GM18867 (cell line): ENCODE data around the gene LRP2.
"Not testable (repeated sequence)": the region's sequence is repeated elsewhere in the genome, so short reads cannot be mapped to it uniquely, and the experiment has no call there.

Experiments used
- ATAC-seq: cut with Tn5 transposase; IDR thresholded peaks from one replicate; pipeline ENCODE4 v1.9.1; 2021; ENCODE audit warnings: mild to moderate bottlenecking, moderate library complexity; ENCODE audit not compliant: unreplicated experiment

The LRP2 gene

DNA sequence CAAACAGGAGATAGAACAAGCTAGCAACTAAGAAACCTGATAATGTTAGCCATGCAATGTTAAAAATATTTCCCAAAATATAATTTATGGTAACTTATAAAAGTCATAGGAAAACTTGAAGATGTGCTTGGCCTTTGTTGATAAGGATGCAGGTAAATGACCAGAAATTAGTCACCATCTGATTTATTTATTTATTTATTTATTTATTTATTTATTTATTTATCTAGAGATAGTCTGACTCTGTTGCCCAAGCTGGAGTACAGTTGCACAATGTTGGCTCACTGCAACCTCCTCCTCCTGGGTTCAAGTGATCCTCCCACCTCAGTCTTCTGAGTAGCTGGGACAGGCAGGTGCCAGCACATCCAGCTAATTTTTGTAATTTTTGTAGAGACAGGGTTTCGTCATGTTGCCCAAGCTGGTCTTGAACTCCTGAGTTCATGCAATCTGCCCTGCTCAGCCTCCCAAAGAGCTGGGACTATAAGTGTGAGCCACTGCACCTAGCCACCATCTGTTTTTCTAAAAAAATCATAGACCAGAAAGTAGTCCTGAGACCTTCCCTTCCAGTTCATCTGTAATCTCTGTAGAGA lies 183.4 kb downstream of the LRP2 start:
- ATAC-seq, result no peak

DNA sequence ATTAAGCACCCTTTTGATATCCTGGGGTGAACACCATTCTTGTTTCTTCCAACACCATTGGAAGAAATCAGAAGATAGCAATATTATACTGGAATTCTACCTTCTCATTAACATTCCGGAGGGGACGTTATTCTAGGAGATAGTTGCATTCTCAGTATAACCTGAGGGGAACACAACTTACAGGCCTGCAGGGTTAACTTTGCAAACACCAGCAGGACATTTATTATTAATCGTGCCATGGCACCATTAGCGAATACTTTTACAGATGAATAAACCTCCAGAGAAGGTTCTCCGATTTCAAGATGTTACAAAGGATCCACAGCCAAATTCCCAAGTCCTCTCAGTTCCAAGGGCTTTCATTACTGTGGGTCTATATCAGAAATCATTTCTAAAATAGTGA lies 184.0 kb downstream of the LRP2 start:
- no peak for ATAC-seq

DNA sequence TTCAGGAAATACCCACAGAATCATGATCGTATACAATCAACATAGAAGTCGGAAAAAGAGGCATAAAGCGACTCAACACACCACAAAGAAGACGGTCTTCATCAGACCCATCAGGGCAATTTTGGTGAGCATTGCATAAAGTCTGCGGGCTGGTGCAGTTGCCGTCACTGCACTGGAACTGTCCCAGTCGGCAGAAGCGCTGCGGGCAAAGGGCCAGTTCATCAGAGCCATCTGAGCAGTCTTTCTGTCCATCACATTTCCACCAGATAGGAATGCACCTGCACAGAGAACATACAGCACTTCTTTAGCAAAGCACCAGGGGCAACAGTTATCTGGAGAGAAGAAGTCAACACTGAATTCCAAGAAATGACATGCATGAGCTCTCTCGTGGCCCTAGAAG lies 187.2 kb downstream of the LRP2 start:
- ATAC-seq, result no peak

DNA sequence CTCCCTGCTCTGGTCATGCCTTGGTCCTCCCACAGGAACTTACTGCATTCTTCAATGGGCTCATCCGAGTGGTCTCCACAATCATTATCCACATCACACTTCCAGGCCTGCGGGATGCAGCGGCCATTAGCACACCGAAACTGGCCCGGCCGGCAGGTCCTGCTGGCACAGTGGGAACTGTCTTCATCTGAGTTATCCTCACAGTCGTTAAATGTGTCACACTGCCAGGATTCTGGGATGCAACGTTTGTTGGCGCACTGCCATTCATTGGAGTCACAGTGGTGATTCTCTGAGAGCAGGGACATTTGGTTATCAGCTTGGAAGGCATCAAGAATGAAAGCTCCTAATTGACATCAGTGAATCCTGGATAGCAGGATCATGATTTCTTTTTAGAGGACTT lies 188.5 kb downstream of the LRP2 start:
- ATAC-seq, result no peak

DNA sequence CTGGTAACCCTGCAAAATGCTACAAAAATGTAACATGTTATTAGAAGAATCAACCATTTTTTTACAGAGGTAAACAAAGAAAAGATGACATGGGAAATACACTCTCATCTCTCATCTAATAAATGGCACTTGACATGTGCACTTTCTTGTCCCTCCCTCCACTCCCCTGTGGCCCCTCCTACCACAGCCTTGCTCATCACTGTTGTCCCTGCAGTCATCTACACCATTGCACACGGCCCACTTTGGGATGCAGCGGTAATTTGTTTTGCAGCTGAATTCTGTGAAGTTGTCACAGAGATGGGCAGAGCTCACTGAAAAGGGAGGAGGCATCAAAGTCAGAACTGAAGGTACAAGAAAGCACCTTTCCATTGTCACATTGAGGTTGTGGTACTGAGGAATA lies 189.4 kb downstream of the LRP2 start:
- ATAC-seq, result no peak

DNA sequence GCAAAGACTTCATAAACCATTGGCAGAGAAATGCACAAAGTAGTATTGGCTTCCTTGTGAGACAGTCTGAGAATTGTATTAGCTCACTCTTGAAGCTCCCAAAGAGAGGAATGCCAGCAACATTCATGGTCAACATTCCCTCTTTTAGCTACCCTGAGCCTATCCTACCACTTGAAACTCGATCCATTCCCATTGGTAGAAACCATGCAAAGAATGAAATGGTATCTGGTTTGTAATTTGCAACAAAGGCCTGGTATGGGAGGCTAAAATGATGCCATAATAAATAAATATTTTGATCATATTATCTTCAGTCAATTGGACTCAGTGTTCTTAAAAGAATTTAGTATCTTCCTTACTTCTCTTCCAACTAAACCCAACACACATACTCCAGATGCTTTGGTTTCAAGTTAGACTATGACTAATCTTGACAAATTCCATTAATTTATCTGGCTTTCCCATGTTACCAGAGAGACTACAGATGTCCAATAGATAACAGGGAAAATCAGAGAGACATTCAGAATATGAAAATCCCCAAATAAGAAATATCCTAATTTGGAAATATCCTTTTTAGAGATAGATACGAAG lies 190.1 kb downstream of the LRP2 start:
- ATAC-seq, result no peak

DNA sequence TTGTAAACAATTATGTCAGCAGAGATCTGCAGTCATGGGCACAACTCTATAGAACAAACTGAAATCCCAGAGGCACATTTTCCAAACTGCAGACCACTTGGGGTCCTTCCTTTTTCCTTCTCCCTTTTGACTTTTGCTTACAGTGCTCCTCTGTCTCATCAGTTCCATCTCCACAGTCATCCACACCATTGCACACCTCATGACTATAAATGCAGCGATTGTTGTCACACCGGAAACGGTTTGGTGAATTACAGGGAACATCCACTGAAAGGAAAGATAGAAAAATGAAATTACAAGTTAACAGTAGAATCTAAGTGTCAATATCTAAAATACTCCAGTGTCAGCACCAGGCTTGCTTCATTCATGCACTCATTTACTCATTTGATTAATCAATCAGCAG lies 196.5 kb downstream of the LRP2 start:
- no peak for ATAC-seq

DNA sequence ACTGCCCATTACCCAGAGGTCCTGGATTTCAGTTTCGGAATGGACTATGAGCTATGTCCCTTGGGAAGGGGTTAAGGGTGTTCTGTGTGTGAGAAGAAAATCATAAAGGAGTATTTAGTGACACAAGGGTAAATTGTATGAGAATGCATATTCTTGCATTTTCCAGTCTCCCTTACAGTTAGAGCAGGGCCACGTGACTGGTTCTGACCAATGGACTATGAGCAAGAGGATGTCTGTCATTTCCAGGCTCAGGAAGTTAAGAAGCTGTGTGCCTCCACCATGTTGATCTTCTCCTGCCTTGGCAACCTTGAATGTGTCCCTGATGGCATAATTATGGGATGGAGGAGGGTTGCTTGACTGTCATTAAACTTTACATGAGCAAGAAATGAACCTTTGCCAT lies 198.0 kb downstream of the LRP2 start:
- no peak for ATAC-seq

DNA sequence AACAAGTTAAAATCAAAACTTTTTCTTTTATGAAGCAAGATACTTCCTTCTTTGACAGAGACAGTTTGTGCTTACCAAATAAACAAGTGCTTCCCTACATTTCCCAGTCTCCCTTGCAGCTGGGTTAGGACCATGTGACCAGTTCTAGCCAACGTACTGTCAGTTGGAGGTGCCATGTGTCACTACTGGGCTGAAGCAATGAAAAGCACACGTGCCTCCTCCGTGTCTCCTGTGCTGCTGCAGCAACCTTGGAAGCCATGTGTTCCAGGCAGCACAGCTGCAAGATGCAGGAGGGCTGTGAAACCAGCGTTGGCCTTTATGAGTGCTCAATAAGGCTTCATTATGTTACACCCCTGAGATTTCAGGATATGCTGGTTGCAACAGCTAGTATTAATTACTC lies 199.7 kb downstream of the LRP2 start:
- ATAC-seq, result no peak

DNA sequence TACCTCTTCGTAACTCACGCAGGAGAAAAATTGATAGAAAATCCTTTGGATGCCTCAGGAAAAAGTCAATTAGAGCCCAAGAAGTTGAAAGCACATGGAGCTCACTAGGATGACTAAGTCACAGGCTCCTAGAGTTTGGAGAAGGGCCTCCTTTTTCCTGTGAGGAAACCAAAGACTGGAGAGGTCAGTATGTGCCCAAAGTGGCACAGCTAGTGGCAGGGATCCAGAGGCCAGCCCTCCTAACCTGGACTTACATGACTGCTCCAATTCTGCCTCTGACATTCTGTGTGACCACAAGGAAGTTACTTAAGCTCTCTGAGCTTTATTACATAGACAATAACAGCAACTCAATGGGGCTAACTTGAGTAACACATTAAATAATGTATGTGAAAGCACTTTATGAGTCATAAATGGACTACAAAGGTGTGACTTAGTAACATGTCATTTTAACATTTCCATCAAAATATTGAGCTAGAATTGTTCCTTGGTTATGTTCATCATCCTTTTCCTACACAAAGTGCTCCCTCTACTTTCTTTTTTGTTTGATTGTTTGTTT lies 201.3 kb downstream of the LRP2 start:
- ATAC-seq, result no peak

DNA sequence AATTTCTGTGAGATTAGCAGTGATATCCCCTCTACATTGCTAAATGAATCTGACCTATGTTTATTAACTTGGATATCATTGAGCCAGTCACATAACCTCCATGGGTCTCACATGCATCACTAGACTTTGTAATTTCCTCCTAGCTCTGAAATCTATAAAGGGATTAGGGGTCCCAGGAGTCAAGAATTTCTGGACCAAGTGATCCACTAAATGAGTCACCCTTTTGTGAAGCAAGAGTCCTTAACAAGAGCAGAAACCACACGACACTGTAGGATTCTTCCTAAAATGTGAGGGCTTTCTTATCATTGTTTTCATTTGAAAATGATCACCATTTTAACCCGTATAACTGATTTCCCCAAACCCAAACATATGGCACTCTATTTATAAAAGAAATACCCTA lies 202.6 kb downstream of the LRP2 start:
- ATAC-seq, result no peak

DNA sequence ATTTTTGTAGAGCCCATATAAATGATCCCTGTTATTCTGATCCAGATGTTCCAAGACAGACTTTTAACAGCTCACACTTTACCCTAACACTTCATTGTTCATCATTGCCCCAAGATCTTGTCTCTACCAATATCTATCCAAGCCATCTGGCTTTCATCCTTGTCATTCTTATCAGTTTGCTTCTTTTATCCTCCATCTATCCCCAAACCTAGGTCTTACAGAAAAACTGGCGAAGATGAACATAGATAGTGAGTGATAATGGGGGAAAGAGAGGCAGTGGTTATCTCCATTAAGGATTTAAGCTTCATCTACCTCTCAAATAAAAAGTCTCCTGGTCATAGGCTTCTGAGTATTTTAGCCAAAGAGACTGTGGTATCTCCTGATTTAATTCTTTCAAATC lies 203.5 kb downstream of the LRP2 start:
- ATAC-seq, result no peak

DNA sequence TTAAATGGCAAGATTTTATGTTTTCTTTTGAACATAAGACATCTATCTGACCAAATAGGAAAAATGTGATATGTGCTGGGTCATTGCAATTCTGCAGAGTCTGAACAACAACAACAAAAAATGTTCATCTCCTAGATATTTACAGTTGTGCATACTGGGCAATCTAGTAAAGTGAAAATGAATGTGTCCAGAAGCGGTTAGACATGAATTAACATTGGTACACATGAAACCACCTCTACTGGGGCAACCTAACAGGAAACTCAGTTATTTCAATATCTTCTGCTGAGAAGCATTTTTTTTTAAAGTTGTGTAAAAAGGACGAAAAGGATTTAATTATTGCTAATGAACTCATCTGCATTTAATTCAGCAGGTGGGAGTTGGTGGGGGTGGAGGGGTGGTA lies 216.1 kb downstream of the LRP2 start:
- peak; percentile 65 for ATAC-seq

DNA sequence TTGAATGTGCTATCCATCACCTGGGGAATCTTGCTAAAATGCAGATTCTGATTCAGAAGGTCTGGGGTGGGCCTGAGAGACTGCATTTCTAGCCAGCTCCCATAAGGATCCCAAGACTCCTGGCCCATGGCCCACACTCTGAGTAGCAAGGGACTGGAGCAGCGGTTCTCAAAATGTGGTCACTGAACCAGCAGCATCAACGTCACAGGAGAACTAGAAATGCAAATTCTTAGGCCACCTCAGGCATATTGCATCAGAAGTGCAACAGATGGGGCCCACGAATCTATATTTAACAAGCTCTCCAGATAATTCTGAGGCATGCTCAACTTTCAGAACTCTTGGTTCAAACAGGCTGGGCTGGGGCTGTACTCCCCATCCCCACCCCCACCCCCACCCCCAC lies 218.3 kb downstream of the LRP2 start:
- no peak for ATAC-seq

DNA sequence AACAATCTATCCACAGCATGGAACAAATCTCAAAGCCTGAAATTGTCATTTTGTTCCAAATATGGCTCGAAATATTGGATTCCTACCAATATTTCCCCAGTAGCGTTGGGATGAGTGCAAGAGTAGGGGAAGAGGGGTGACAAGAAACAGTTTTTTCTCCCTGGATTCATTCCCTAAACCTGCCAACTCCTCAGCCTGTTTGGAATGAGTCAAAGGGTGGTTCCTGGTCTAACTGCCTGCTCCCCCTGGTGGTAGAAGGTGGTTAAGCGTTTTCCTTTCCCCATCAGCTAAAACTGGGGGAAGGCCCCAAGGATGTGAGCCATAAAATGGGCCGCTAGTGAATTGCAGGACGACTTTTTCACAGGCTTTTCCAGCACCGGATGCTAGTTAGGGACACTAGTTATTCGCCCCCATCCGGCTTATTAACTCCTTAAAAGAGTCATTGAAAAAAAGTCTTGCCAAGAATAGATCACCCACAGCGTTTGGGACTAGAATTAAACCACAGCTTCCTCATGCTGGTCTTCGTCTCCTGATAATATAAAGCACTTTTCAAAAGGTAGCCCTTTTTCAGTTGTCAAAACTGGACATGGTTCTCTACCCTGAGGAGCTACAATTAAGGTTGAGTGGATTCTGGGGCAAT lies 220.5 kb downstream of the LRP2 start:
- no peak for ATAC-seq

DNA sequence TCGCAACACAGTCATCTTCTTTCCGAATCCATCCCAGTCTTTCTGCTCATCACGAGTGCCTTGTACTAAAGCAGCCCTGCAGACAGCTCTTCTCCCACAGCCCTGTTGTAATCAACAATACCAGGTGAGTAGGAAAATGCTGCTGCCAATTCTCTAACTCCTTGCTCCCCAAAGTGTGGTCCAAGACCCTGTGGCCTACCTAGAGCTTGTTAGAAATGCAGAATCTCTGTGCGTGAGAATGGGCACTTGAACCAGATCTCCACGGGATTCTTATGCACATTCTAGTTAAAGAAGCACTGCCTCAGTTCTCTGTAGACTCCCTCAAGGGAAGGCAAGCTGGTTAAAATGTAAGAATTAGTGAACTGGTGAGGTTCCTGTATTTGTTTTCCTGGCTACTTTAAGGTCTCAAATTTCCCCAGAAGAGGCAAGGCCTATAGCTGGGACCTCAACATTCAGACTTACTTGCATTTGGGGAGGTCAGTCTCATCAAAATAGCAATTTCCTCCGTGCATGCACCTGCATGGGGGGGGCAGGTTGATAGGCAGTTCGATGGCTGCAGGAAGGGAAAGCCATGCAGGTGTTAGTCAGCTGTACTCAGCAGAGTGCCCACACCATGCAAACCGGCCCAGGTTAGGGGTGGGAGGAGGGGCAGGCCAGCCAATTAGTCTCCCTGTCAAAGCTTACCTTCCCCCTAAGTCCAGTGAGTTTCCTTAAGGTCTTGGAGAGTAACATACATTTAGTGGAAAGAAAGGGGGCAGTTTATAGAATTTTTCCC lies 222.2 kb downstream of the LRP2 start:
- ATAC-seq, result no peak

DNA sequence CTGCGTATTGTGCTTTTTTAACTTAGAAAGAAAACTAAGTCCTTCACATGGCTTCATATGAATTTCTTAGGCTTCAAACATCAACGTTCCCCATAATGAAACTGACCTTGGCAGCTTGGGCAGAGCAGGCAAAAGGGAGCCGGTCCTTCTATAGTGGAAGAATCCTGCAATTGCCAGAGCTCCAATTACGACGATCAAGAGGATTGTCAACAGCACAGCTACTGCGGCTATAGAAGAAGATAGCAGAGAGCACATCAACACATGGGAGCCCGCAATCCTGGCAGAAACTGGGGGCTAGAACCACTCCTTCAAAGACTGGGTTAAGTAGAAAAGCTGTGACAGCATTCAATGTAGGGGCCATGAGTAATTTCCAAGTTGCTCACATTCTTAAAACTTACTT lies 223.2 kb downstream of the LRP2 start:
- no peak for ATAC-seq

DNA sequence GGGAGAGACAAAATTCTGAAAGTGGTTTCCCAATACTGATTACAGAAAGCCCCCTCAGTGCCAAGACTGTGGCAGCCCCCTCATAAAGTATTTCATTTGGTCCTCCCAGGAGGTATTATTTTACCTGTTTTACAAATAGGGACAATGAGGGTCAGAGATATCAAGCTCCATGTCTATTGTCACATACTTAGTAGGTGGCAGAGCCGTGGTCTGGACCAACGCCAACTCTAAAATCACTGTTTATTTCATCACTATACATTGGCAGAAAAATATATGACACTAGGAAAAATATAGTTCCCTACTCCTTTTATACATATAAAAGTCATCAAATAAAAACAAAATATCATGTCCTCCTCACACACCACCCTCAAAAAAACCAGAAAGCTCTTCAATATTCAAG lies 224.4 kb downstream of the LRP2 start:
- no peak for ATAC-seq

DNA sequence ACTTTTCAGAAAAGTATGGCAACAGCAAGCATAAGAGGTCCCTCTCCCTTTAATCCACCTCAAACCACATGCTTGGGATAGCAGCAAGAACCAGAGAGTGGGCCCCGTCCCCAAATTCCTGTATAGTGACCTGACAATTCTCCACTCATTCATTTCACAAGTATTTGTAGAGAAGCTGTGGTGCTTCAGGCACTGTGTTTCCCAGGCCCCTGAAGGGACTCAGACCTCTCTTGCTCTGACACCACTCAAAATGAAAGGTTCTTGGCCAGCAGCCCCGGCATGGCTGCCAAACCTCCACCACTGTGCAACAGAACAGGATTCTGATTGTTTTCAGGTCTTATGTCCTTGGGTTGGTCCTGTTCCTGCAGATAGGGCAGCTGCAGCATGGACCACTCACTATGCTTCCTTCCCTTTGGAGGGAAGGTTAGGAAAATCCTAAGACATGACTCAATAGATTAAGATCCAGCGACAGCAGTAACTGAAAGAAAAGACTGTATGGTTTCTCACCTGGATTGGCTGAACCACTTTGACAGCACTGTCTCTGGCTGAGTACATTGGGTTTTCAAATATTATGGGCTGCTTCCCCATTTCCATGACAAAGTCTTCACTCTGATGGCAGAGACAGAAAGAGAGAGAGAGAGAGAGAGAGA lies 225.3 kb downstream of the LRP2 start:
- ATAC-seq, result no peak

DNA sequence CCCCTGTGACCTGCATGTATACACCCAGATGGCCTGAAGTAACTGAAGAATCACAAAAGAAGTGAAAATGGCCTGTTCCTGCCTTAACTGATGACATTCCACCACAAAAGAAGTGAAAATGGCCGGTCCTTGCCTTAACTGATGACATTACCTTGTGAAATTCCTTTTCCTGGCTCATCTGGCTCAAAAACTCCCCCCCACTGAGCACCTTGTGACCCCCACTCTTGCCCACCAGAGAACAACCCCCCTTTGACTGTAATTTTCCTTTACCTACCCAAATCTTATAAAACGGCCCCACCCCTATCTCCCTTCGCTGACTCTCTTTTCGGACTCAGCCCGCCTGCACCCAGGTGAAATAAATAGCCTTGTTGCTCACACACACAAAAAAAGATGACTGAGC lies 225.9 kb downstream of the LRP2 start:
- not testable (repeated sequence) for ATAC-seq

DNA sequence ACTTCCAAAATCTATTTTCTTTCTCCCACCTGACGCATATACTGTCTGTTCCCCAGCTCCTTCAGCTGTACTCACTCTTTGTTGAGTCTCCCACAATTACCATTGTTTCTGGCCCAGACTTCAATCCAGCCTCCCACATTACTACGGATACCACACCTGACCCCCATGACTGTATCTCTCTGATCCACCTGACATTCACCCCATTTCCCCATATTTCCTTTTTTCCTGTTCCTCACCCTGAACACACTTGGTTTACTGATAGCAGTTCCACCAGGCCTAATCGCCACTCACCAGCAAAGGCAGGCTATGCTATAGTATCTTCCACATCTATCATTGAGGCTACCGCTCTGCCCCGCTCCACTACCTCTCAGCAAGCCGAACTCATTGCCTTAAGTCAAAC lies 228.1 kb downstream of the LRP2 start:
- not testable (repeated sequence) for ATAC-seq
